Sciatic nerve (tissue), 2 donors: ENCODE measurements around the gene TGFBR3. TPM values are rescaled to one million over a fixed set of nuclear protein-coding genes. Genes with fewer than 3 reads are reported as not detected.

ENCODE experiments used
- ATAC-seq: fragments of 200-7000 bp; cut with Tn5 transposase; one replicate; pipeline ENCODE4 v1.9.1; 2020; ENCODE audit warnings: mild to moderate bottlenecking, moderate library complexity
- DNase-seq: peaks from one replicate; pipeline ENCODE4 v3.0.0-alpha.2; 2020; ENCODE audit warnings: low spot score
- intact Hi-C: fragments of 100-400 bp; cut with DNase I; formaldehyde crosslinking; loops from one replicate; pipeline ENCODE4 v1.14.2; 2022
- total RNA-seq: library from RNA; stranded (reverse); fragmentation: NEBNext Ultra II Directional; extraction: Animal tissue kit (Norgen Biotek cat#: 25700); gene quantifications from one replicate; pipeline ENCODE4 v1.2.1, GENCODE V29; 2021
- donor health status: DM: no; HTN: no; CAD: no.
- donor health status: DM: no; HTN: no; CAD: no.

Gene TGFBR3
- total RNA-seq, 1 donor from 2014 or later: 109 TPM

GRCh38 chr1:91775227-91775626 lies 110.7 kb downstream of the TGFBR3 start:
- ATAC-seq: no peak
- no peak for DNase-seq
- intact Hi-C loops: no loop called here

GRCh38 chr1:91774520-91775203 lies 111.3 kb downstream of the TGFBR3 start:
- DNase-seq: no peak
- peak; percentile 32 for ATAC-seq
- intact Hi-C loops: no loop called here

GRCh38 chr1:91771717-91772116 lies 114.2 kb downstream of the TGFBR3 start:
- DNase-seq (no peak), ATAC-seq (no peak)
- intact Hi-C loops: no loop called here

- intact Hi-C loops: no loop called here
- no peak for DNase-seq
- no peak for ATAC-seq
These were observed 115.2 kb downstream of the TGFBR3 start for GRCh38 chr1:91770667-91771268.

GRCh38 chr1:91769742-91770141 lies 116.2 kb downstream of the TGFBR3 start:
- ATAC-seq (peak; percentile 72), DNase-seq (no peak)
- intact Hi-C loops: no loop called here

- DNase-seq (no peak), ATAC-seq (peak; percentile 11)
- intact Hi-C loops: no loop called here
These were observed 116.9 kb downstream of the TGFBR3 start for GRCh38 chr1:91768786-91769725.

GRCh38 chr1:91768120-91768519 lies 117.8 kb downstream of the TGFBR3 start:
- DNase-seq: no peak
- no peak for ATAC-seq
- intact Hi-C loops: no loop called here

- no peak for DNase-seq
- no peak for ATAC-seq
- intact Hi-C loops: no loop called here
These were observed 119.1 kb downstream of the TGFBR3 start for GRCh38 chr1:91766883-91767282.

- ATAC-seq (no peak), DNase-seq (no peak)
- intact Hi-C loops: no loop called here
These were observed 120.0 kb downstream of the TGFBR3 start for GRCh38 chr1:91765880-91766443.

GRCh38 chr1:91765293-91765692 lies 120.7 kb downstream of the TGFBR3 start:
- no peak for DNase-seq
- no peak for ATAC-seq
- intact Hi-C loops: no loop called here

GRCh38 chr1:91764471-91765115 lies 121.4 kb downstream of the TGFBR3 start:
- no peak for DNase-seq

GRCh38 chr1:91763252-91763651 lies 122.7 kb downstream of the TGFBR3 start:
- ATAC-seq (peak; percentile 77), DNase-seq (no peak)
- intact Hi-C loops: no loop called here

More at GRCh38 chr1:91764471-91765115, 121.4 kb downstream of the TGFBR3 start:
- no peak for ATAC-seq
- intact Hi-C loops: no loop called here

- intact Hi-C loops: no loop called here
- DNase-seq (no peak), ATAC-seq (peak; percentile 80)
These were observed 124.6 kb downstream of the TGFBR3 start for GRCh38 chr1:91761295-91761721.

GRCh38 chr1:91760512-91760911 lies 125.4 kb downstream of the TGFBR3 start:
- intact Hi-C loops: no loop called here
- DNase-seq: no peak
- no peak for ATAC-seq

GRCh38 chr1:91759076-91759475 lies 126.9 kb downstream of the TGFBR3 start:
- DNase-seq (no peak), ATAC-seq (no peak)
- intact Hi-C loops: no loop called here

- DNase-seq (no peak), ATAC-seq (peak; percentile 64)
- intact Hi-C loops: no loop called here
These were observed 128.0 kb downstream of the TGFBR3 start for GRCh38 chr1:91757763-91758460.

GRCh38 chr1:91755702-91756287 lies 130.2 kb downstream of the TGFBR3 start:
- ATAC-seq (no peak), DNase-seq (no peak)
- intact Hi-C loops: no loop called here
